Aorta (tissue), 5 donors: ENCODE measurements around the gene EGF. TPM values are rescaled to one million over a fixed set of nuclear protein-coding genes. Genes with fewer than 3 reads are reported as not detected.
A peak's percentile ranks its signal among the peaks of the same experiment; 100 is the strongest.
"Not testable (repeated sequence)": the region's sequence is repeated elsewhere in the genome, so short reads cannot be mapped to it uniquely, and the experiment has no call there.

Experiments used
- ATAC-seq: fragments of 200-7000 bp; cut with Tn5 transposase; one replicate; pipeline ENCODE4 v1.9.1; 2022; ENCODE audit warnings: moderate library complexity; ENCODE audit not compliant: low FRiP score
- DNase-seq, 2 donors: peaks; one replicate each; pipeline ENCODE4 v3.0.0-alpha.2; 2020
- H3K27ac ChIP-seq, 2 donors: one replicate each; pipeline ENCODE4 v1.5.1; 2013; ENCODE audit warnings: low read length in 2 of 2, mild to moderate bottlenecking in 2 of 2, moderate library complexity in 2 of 2, control low read depth in 1 of 2, inconsistent platforms in 1 of 2, low read depth in 1 of 2
- H3K27me3 ChIP-seq, 2 donors: one replicate each; pipeline ENCODE4 v1.6.1; 2013; ENCODE audit warnings: control low read depth in 1 of 2, low read length in 1 of 2, mild to moderate bottlenecking in 1 of 2, moderate library complexity in 1 of 2; ENCODE audit not compliant: insufficient read depth in 2 of 2, control insufficient read depth in 1 of 2
- H3K36me3 ChIP-seq, 2 donors: one replicate each; pipeline ENCODE4 v1.6.1; 2013; ENCODE audit warnings: control low read depth in 1 of 2, low read length in 1 of 2, mild to moderate bottlenecking in 1 of 2; ENCODE audit not compliant: insufficient read depth in 2 of 2, control insufficient read depth in 1 of 2
- H3K4me1 ChIP-seq, 2 donors: one replicate each; pipeline ENCODE4 v1.6.1; 2013; ENCODE audit warnings: low read length in 2 of 2, control low read depth in 1 of 2, mild to moderate bottlenecking in 1 of 2, moderate library complexity in 1 of 2; ENCODE audit not compliant: insufficient read depth in 2 of 2, control insufficient read depth in 1 of 2
- H3K4me3 ChIP-seq, 2 donors: one replicate each; pipeline ENCODE4 v1.5.1; 2013; ENCODE audit warnings: low read length in 2 of 2, control low read depth in 1 of 2, mild to moderate bottlenecking in 1 of 2
- H3K9me3 ChIP-seq: one replicate; pipeline ENCODE4 v1.6.1; 2013; ENCODE audit warnings: mild to moderate bottlenecking, low read length; ENCODE audit not compliant: control insufficient read depth
- WGBS, 2 donors: extraction: QIAGEN DNeasy Blood & Tissue Kit; methylation state at CpG; one replicate each; pipeline ENCODE4 v1.1.7; 2013; 5-methylcytosine and 5-hydroxymethylcytosine counted together
- intact Hi-C, 2 donors: fragments of 100-400 bp; cut with DNase I; formaldehyde crosslinking; loops; one replicate each; pipeline versions ENCODE4 v1.14.2 to v1.15.0; 2022
- polyA plus RNA-seq, 2 donors: library from polyadenylated mRNA; stranded (reverse); fragments of 200-250 nt; gene quantifications; one replicate each; pipeline ENCODE4 v1.2.3, GENCODE V29; 2013
- total RNA-seq, 2 donors: library from RNA; stranded (reverse); fragmentation: NEBNext Ultra II Directional; extraction: Animal tissue kit (Norgen Biotek cat#: 25700); gene quantifications; one replicate each; pipeline ENCODE4 v1.2.1, GENCODE V29; 2021
- donor health status: healthy with polysubstance abuse.
- donor health status: Bipolar disorder and iron deficiency.
- donor health status: DM: no; HTN: no; CAD: no.
- donor health status: DM: no; HTN: no; CAD: no.
- donor health status: DM: yes; HTN: yes; CAD: no.

The EGF gene
- total and polyA plus RNA-seq, 4 donors: 0.29 to 3.4 (median 0.54) TPM; not detected in 1

GRCh38 chr4:110020139-110020538 lies 107.5 kb downstream of the EGF start:
- 11 to 19% methylated on average over 5 of the region's 5 CpGs for WGBS, 2 donors
- H3K36me3 ChIP-seq: no peaks in the 10 kb centered on the region
- ATAC-seq: no peak

GRCh38 chr4:110020646-110021443 lies 108.2 kb downstream of the EGF start:
- ATAC-seq: no peak
- H3K27me3 ChIP-seq: no peaks in the 10 kb centered on the region

More at GRCh38 chr4:110020139-110020538, 107.5 kb downstream of the EGF start:
- H3K9me3 ChIP-seq: peaks cover 1% of the 10 kb centered on the region
- no peaks in the 10 kb centered on the region for H3K4me1 ChIP-seq
- no peak for DNase-seq
- H3K27me3 ChIP-seq: no peaks in the 10 kb centered on the region
- intact Hi-C loops: no loop called here
- H3K27ac ChIP-seq: no peak overlapping the region
- no peak overlapping the region for H3K4me3 ChIP-seq

GRCh38 chr4:110022457-110022856 lies 109.8 kb downstream of the EGF start:
- DNase-seq (no peak), ATAC-seq (no peak)
- H3K9me3 ChIP-seq: peaks cover 1% of the 10 kb centered on the region
- H3K27ac ChIP-seq: no peak overlapping the region
- H3K27me3 ChIP-seq: no peaks in the 10 kb centered on the region
- intact Hi-C loops: no loop called here
- H3K4me3 ChIP-seq: no peak overlapping the region
- no peaks in the 10 kb centered on the region for H3K4me1 ChIP-seq
- 95% methylated on average over 4 of the region's 4 CpGs for WGBS, 2 donors
- no peaks in the 10 kb centered on the region for H3K36me3 ChIP-seq

More at GRCh38 chr4:110020646-110021443, 108.2 kb downstream of the EGF start:
- Histone ChIP-seq H3K4me3 (no peak overlapping the region), H3K36me3 (no peaks in the 10 kb centered on the region), H3K27ac (no peak overlapping the region), H3K4me1 (no peaks in the 10 kb centered on the region), H3K9me3 (peaks cover 1% of the 10 kb centered on the region)
- DNase-seq: no peak
- intact Hi-C loops: no loop called here
- WGBS, 2 donors: 74 to 76% methylated on average over 4 of the region's 4 CpGs

GRCh38 chr4:110025056-110025455 lies 112.4 kb downstream of the EGF start:
- 43 to 55% methylated on average over 1 of the region's 1 CpG for WGBS, 2 donors
- Histone ChIP-seq H3K36me3 (no peaks in the 10 kb centered on the region), H3K4me3 (no peak overlapping the region), H3K27me3 (no peaks in the 10 kb centered on the region), H3K27ac (no peak overlapping the region), H3K9me3 (peaks cover 1% of the 10 kb centered on the region), H3K4me1 (no peaks in the 10 kb centered on the region)
- ATAC-seq (no peak), DNase-seq (no peak)
- intact Hi-C loops: no loop called here

GRCh38 chr4:110025718-110026117 lies 113.0 kb downstream of the EGF start:
- intact Hi-C loops: no loop called here
- H3K36me3 ChIP-seq: no peaks in the 10 kb centered on the region

GRCh38 chr4:110032603-110033002 lies 119.9 kb downstream of the EGF start:
- WGBS, 2 donors: 90 to 92% methylated on average over 7 of the region's 7 CpGs
- Histone ChIP-seq H3K4me3 (no peak overlapping the region), H3K36me3 (no peaks in the 10 kb centered on the region), H3K27me3 (peaks cover 0 to 4% of the 10 kb centered on the region in 2 donors), H3K27ac (no peak overlapping the region), H3K9me3 (peaks cover 3% of the 10 kb centered on the region), H3K4me1 (no peaks in the 10 kb centered on the region)
- intact Hi-C loops: no loop called here
- ATAC-seq (no peak), DNase-seq (peak in 1 of 2 donors; percentile 56)

More at GRCh38 chr4:110025718-110026117, 113.0 kb downstream of the EGF start:
- Histone ChIP-seq H3K27ac (no peak overlapping the region), H3K4me1 (no peaks in the 10 kb centered on the region), H3K27me3 (no peaks in the 10 kb centered on the region), H3K9me3 (peaks cover 3% of the 10 kb centered on the region), H3K4me3 (no peak overlapping the region)
- DNase-seq (no peak), ATAC-seq (no peak)
- WGBS, 2 donors: 87 to 90% methylated on average over 3 of the region's 3 CpGs

GRCh38 chr4:110033355-110034025 lies 120.8 kb downstream of the EGF start:
- Histone ChIP-seq H3K4me1 (no peaks in the 10 kb centered on the region), H3K27me3 (peaks cover 0 to 4% of the 10 kb centered on the region in 2 donors), H3K9me3 (peaks cover 3% of the 10 kb centered on the region), H3K36me3 (no peaks in the 10 kb centered on the region), H3K4me3 (no peak overlapping the region), H3K27ac (no peak overlapping the region)
- intact Hi-C loops: no loop called here
- ATAC-seq: no peak
- no peak for DNase-seq
- WGBS, 2 donors: 24 to 34% methylated on average over 8 of the region's 8 CpGs

GRCh38 chr4:110034026-110034393 lies 121.3 kb downstream of the EGF start:
- intact Hi-C loops: no loop called here
- 36 to 47% methylated on average over 3 of the region's 3 CpGs for WGBS, 2 donors
- peaks cover 0 to 4% of the 10 kb centered on the region in 2 donors for H3K27me3 ChIP-seq
- DNase-seq (peak in 1 of 2 donors; percentile 59), ATAC-seq (no peak)
- no peaks in the 10 kb centered on the region for H3K36me3 ChIP-seq
- no peak overlapping the region for H3K4me3 ChIP-seq
- H3K27ac ChIP-seq: no peak overlapping the region
- H3K4me1 ChIP-seq: no peaks in the 10 kb centered on the region
- H3K9me3 ChIP-seq: peaks cover 3% of the 10 kb centered on the region

- H3K27ac ChIP-seq, ATAC-seq, H3K36me3 ChIP-seq, intact Hi-C loops, DNase-seq, H3K4me1 ChIP-seq, H3K9me3 ChIP-seq, H3K4me3 ChIP-seq, H3K27me3 ChIP-seq: not testable (repeated sequence)
- 95 to 96% methylated on average over 11 of the region's 11 CpGs for WGBS, 2 donors
Observed at GRCh38 chr4:110039164-110039563, 126.5 kb downstream of the EGF start.
